ENCODE results near the gene VSTM4.

The VSTM4 gene

GRCh38 chr10:49115796-49116508, 630 bp upstream of the VSTM4 start:
- Histone ChIP-seq H3F3A (ENCODE audit: low read depth) (no peaks in the 10 kb centered on the region), H3K79me2 (ENCODE audit: insufficient read depth, low read length) (no peaks in the 10 kb centered on the region), H3K4me3 (ENCODE audit: low read length, poor library complexity, severe bottlenecking) (no peak overlapping the region), H3K9me3 (ENCODE audit: insufficient read depth, low read depth, low read length) (no peaks in the 10 kb centered on the region), H3K4me2 (ENCODE audit: low read depth, low read length, poor library complexity, severe bottlenecking) (no peak overlapping the region), H3K27me3 (ENCODE audit: insufficient read depth, low read length, poor library complexity, severe bottlenecking) (no peaks in the 10 kb centered on the region), H3K36me3 (ENCODE audit: insufficient read depth, low read length) (no peaks in the 10 kb centered on the region), H3K9ac (ENCODE audit: low read depth, low read length, poor library complexity, severe bottlenecking) (no peak overlapping the region), H4K20me1 (ENCODE audit: insufficient read depth, low read length, poor library complexity, severe bottlenecking) (no peaks in the 10 kb centered on the region), H3K4me1 (ENCODE audit: insufficient read depth, low read length, poor library complexity, severe bottlenecking) (peaks cover 5% of the 10 kb centered on the region), H2AFZ (ENCODE audit: low read length) (no peak overlapping the region), H3K9me2 (replicated peaks; ENCODE audit: low read depth, low read length) (no peaks in the 10 kb centered on the region)
- no peak for TF ChIP-seq EZH2phosphoT487 (IDR thresholded peaks at IDR 0.05; ENCODE audit: borderline replicate concordance)
- no peak for TF ChIP-seq CTCF (conservative IDR thresholded peaks at IDR 0.05; ENCODE audit: low read length)

GRCh38 chr10:49114718-49115014, 656 bp downstream of the VSTM4 start:
- H3K9ac ChIP-seq (ENCODE audit: low read depth, low read length, poor library complexity, severe bottlenecking) = no peak overlapping the region
- no peak overlapping the region for H3K4me2 ChIP-seq (ENCODE audit: low read depth, low read length, poor library complexity, severe bottlenecking)
- H3K36me3 ChIP-seq (ENCODE audit: insufficient read depth, low read length) = no peaks in the 10 kb centered on the region
- H3K79me2 ChIP-seq (ENCODE audit: insufficient read depth, low read length) = no peaks in the 10 kb centered on the region
- no peak for TF ChIP-seq CTCF (conservative IDR thresholded peaks at IDR 0.05; ENCODE audit: low read length)
- no peak for TF ChIP-seq EZH2phosphoT487 (IDR thresholded peaks at IDR 0.05; ENCODE audit: borderline replicate concordance)
- H3K4me1 ChIP-seq (ENCODE audit: insufficient read depth, low read length, poor library complexity, severe bottlenecking) = peaks cover 5% of the 10 kb centered on the region
- no peak overlapping the region for H2AFZ ChIP-seq (ENCODE audit: low read length)
- H3K9me2 ChIP-seq (replicated peaks; ENCODE audit: low read depth, low read length) = no peaks in the 10 kb centered on the region
- no peaks in the 10 kb centered on the region for H3K27me3 ChIP-seq (ENCODE audit: insufficient read depth, low read length, poor library complexity, severe bottlenecking)
- no peaks in the 10 kb centered on the region for H4K20me1 ChIP-seq (ENCODE audit: insufficient read depth, low read length, poor library complexity, severe bottlenecking)
- H3F3A ChIP-seq (ENCODE audit: low read depth) = no peaks in the 10 kb centered on the region
- H3K9me3 ChIP-seq (ENCODE audit: insufficient read depth, low read depth, low read length) = no peaks in the 10 kb centered on the region
- H3K4me3 ChIP-seq (ENCODE audit: low read length, poor library complexity, severe bottlenecking) = no peak overlapping the region

GRCh38 chr10:49113741-49114141, 1.6 kb downstream of the VSTM4 start:
- no peak overlapping the region for H3K4me2 ChIP-seq (ENCODE audit: low read depth, low read length, poor library complexity, severe bottlenecking)
- TF ChIP-seq CTCF (conservative IDR thresholded peaks at IDR 0.05; ENCODE audit: low read length) (no peak), EZH2phosphoT487 (IDR thresholded peaks at IDR 0.05; ENCODE audit: borderline replicate concordance) (no peak)
- no peaks in the 10 kb centered on the region for H3K9me3 ChIP-seq (ENCODE audit: insufficient read depth, low read depth, low read length)

More at GRCh38 chr10:49113741-49114141, 1.6 kb downstream of the VSTM4 start:
- Histone ChIP-seq H3K4me3 (ENCODE audit: low read length, poor library complexity, severe bottlenecking) (no peak overlapping the region), H2AFZ (ENCODE audit: low read length) (no peak overlapping the region), H3K27me3 (ENCODE audit: insufficient read depth, low read length, poor library complexity, severe bottlenecking) (no peaks in the 10 kb centered on the region), H4K20me1 (ENCODE audit: insufficient read depth, low read length, poor library complexity, severe bottlenecking) (no peaks in the 10 kb centered on the region), H3K9ac (ENCODE audit: low read depth, low read length, poor library complexity, severe bottlenecking) (no peak overlapping the region), H3K4me1 (ENCODE audit: insufficient read depth, low read length, poor library complexity, severe bottlenecking) (peaks cover 5% of the 10 kb centered on the region), H3F3A (ENCODE audit: low read depth) (no peaks in the 10 kb centered on the region), H3K79me2 (ENCODE audit: insufficient read depth, low read length) (no peaks in the 10 kb centered on the region), H3K36me3 (ENCODE audit: insufficient read depth, low read length) (no peaks in the 10 kb centered on the region), H3K9me2 (replicated peaks; ENCODE audit: low read depth, low read length) (no peaks in the 10 kb centered on the region)

All from Loucy (cell line).